Superior temporal gyrus (tissue), 1 donor: Measurements from ENCODE around the gene PFDN1.
A peak's percentile ranks its signal among the peaks of the same experiment; 100 is the strongest.

Source experiments
- DNase-seq: peaks from one replicate; pipeline ENCODE4 v3.0.0-alpha.2; 2016; ENCODE audit errors: extremely low spot score

PFDN1 gene

GRCh38 chr5:140328036-140328764 is 25.3 kb upstream of the PFDN1 start:
- DNase-seq = no peak

DNA sequence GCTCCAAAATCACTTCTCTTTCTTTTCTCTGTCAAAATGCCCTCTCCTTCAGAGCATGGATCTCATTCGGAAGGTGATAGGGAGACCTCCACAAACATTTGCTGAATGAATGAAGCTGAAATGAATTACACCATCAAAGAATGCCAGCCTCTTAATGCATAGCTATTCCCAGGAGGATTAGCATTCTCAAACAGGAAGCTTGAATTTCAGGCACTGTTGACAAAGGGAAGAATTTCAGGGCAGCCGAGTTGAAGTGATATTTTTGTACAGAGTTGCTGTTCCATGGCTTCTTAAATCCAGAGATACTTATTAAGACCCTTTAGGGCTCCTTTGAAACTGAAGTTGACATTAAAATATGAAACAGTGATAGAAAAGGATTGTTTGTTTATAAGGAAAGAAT is 24.7 kb upstream of the PFDN1 start:
- no peak for DNase-seq

DNA sequence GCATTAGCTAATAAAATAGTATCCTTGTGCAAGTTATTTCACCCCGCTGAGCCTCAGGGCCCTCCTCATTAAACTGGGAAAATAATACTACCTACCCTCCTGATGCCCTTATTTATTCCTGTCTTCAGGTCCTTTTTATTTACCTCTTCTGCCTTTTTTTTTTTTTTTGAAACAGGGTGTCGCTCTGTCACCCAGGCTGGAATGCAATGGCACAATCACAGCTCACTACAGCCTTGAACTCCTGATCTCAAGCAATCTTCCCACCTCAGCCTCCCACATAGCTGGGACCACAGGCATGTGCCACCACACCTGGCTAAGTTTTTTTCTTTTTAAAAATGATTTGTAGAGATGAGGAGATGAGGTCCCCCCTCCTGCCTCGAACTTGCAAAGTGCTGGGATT is 22.6 kb upstream of the PFDN1 start:
- DNase-seq = no peak

GRCh38 chr5:140324617-140325241 is 21.8 kb upstream of the PFDN1 start:
- DNase-seq = no peak

- DNase-seq = no peak
Observed at GRCh38 chr5:140324041-140324600, 21.2 kb upstream of the PFDN1 start.

GRCh38 chr5:140322751-140323731 is 20.1 kb upstream of the PFDN1 start:
- peak; percentile 65 for DNase-seq

- no peak for DNase-seq
Observed at GRCh38 chr5:140321796-140322195, 18.9 kb upstream of the PFDN1 start.

GRCh38 chr5:140319833-140320232 is 16.9 kb upstream of the PFDN1 start:
- DNase-seq = no peak

DNA sequence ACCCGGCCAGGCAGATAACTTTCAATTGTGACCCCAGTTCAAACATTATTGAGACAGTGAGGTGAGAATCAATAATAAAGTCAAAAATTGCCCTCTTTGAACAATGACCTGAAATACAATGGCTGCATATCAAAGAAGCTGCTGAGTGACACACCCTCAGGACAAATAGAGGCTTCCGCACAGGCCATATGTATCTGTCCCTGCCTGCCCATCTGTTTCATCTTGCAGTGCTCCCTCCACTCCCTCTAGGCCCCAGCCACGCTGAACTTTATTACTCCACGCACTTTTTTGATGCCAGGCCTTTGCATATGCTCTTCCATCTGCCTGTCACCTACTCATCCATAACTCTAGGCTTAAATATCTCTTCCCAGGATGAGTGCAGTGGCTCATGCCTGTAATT is 15.9 kb upstream of the PFDN1 start:
- no peak for DNase-seq

DNA sequence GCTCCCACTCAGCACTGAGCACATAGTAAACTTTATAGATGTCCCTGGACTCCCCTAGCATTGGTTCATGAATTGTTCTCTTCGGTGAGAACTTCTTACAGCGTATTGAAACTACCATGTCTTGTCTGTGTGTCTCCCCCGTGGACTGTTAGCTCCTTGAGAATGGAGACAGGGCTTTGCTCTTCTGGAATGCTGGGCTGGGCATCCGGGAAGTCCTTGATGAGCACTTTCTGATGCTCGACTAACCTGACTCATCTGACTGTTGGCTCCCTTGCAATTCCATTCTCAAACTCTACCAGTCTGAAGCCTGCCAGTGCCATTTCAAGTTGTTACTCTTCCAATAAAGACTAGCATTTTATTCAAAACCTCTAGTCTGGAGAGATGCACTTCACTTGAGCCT is 15.0 kb upstream of the PFDN1 start:
- no peak for DNase-seq

- no peak for DNase-seq
Observed at GRCh38 chr5:140312791-140313189, 9.9 kb upstream of the PFDN1 start.

- no peak for DNase-seq
Observed at GRCh38 chr5:140312067-140312790, 9.3 kb upstream of the PFDN1 start.

GRCh38 chr5:140311011-140311467 is 8.1 kb upstream of the PFDN1 start:
- DNase-seq = no peak

GRCh38 chr5:140310434-140310833 is 7.5 kb upstream of the PFDN1 start:
- no peak for DNase-seq

GRCh38 chr5:140309706-140310249 is 6.9 kb upstream of the PFDN1 start:
- no peak for DNase-seq

- no peak for DNase-seq
Observed at GRCh38 chr5:140305471-140305870, 2.6 kb upstream of the PFDN1 start.

- no peak for DNase-seq
Observed at GRCh38 chr5:140303966-140304365, 1.1 kb upstream of the PFDN1 start.

- DNase-seq = no peak
Observed at GRCh38 chr5:140301136-140301535, 1.8 kb downstream of the PFDN1 start.

DNA sequence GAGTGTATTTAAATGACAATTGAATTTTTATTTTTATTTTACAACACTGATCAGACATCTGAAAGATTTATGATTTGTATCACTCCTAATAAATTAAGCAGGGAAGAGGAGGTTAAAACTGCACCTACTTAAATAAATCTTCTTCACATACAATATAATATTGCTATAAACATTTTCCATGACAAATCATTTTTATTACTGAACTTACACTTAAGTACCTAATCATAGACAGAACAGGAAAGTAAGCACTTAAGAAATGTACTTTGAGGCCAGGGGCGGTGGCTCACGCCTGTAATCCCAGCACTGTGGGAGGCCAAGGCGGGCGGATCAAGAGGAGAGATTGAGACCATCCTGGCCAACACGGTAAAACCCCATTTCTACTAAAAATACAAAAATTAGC is 3.8 kb downstream of the PFDN1 start:
- no peak for DNase-seq

DNA sequence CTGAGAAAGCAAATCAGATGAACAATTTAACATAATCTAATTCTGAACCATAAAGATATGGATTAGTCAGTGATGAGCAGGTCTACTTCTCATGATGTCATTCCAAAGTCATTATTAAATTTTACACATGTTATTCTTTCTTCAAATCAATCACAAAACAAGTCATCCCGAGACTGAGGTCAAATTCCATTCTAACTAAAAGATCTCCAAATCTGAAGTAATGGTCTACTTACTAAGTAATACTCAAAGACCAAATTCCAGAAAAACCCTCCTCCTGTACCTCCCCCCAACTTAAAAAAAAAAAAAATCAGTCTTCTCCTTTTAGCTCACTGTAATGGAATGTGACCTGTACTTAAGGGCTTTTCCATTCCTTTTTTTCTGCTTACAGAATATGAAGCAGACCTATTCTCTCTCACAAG is 4.7 kb downstream of the PFDN1 start:
- DNase-seq = no peak

DNA sequence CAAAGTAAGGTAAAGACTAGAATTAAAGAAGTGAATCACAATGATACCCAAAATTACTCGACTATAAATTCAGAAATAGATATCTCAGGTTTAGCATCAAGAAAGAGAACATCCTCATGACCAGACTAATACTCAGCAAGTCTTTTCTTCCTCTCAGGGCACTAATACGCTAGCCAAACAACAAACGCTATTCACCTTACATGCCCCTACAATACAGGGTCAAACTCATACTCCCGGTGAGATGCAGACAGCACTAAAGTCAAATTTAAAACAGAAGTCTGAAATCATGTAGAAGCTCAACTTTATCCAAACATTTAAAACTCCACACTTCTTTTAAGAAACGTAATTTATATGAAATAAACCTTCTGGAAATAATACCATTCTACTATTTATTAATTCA is 5.6 kb downstream of the PFDN1 start:
- DNase-seq = no peak
